Bronchial smooth muscle cell (primary cell): ENCODE measurements around the gene KCNK1. TPM values are rescaled to one million over a fixed set of nuclear protein-coding genes. Genes with fewer than 3 reads are reported as not detected.

Experiments used
- total RNA-seq: library from RNA; depleted of rRNA; stranded (reverse); fragments of >200 nt; gene quantifications from 2 replicates; pipeline ENCODE4 v1.2.1, GENCODE V29; 2014

KCNK1 gene
- 6.2 and 7.6 TPM in 2 replicates for total RNA-seq

DNA sequence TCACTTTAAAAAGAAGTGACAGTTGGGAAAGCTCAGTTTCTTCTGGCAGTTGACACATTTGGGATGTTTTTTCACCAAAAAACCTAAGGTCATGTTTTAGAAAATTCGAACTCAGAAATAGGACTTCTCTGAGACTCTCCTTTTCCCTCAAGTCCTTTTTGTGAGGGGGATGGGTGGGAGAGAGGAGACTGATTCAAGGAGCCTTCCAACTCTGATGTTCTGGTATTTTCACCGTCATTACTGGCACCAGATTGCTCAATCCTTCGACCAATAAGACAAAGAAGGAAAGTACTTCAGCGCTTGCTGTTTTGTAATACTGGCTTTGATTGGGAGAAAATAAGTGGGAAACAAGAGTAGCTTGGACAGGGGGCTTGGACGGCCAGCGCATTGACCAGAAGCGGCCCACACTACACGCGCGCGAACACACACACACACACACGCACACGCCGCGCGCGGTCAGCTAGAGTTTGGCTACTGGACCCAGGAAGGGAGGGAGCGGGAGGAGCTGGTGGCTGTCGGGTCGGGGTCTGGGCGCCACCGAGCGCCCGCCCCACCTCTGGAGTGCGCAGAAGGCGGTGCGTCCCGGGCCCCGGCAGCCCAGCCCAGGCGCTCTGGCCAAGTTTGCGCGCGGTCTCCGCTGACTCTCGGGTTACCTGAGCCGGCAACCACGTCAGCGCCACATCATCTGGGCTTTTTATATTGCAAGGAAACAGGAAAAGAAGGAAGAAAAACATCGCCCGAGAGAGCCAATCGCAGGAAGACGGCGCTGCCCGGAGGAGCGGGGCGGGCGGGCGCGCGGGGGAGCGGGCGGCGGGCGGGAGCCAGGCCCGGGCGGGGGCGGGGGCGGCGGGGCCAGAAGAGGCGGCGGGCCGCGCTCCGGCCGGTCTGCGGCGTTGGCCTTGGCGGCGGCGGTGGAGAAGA lies at the start of gene KCNK1:
KCNK1 (plus strand) TSS at position 855 of the 921 bp plus-strand sequence; CDS start at position 921, 66 bp downstream.

